ENCODE data around the gene AP5M1. TPM values are rescaled to one million over a fixed set of nuclear protein-coding genes. Genes with fewer than 3 reads are reported as not detected.
"Not testable (repeated sequence)": the region's sequence is repeated elsewhere in the genome, so short reads cannot be mapped to it uniquely, and the experiment has no call there.

The AP5M1 gene
- total RNA-seq, 1 experiment from 2014 or later, result 32.6 TPM

DNA sequence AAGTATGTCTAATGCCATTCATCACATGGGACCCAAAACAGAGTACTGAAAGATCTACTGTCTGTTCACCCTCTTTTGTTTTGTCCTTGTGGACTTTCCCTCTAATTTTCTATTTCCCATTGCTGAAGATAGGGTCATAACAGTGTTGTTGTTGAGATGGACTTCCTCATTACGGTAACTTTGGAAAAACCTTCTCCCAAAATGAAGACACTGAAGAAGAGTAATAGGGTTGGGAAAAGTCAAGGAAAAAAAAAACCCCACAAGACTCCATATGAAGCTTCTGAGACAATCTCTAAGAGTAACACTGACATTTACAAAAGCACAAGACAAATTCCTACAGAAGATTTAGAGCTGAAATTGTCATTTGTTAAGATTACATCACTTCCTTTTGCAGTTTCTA is 36.8 kb upstream of the AP5M1 start:
- no peak for DNase-seq (ENCODE audit: unreplicated experiment)
- ChIA-PET POLR2A (no interaction called here), CTCF (no interaction called here)
- BruUV-seq (replicated peaks), result no TSS peak
- Mint-ChIP-seq H3K4me3 (ENCODE audit: unreplicated experiment) (no peak overlapping the region), H3K4me1 (ENCODE audit: insufficient read depth, unreplicated experiment) (no peaks in the 10 kb centered on the region), H3K27me3 (ENCODE audit: insufficient read depth, unreplicated experiment) (no peaks in the 10 kb centered on the region), H3K36me3 (ENCODE audit: insufficient read depth, unreplicated experiment) (peaks cover 39% of the 10 kb centered on the region), H3K9me3 (ENCODE audit: unreplicated experiment) (no peaks in the 10 kb centered on the region), H3K27ac (ENCODE audit: low read depth, unreplicated experiment) (no peak overlapping the region)
- TF ChIP-seq, protein P1, sequence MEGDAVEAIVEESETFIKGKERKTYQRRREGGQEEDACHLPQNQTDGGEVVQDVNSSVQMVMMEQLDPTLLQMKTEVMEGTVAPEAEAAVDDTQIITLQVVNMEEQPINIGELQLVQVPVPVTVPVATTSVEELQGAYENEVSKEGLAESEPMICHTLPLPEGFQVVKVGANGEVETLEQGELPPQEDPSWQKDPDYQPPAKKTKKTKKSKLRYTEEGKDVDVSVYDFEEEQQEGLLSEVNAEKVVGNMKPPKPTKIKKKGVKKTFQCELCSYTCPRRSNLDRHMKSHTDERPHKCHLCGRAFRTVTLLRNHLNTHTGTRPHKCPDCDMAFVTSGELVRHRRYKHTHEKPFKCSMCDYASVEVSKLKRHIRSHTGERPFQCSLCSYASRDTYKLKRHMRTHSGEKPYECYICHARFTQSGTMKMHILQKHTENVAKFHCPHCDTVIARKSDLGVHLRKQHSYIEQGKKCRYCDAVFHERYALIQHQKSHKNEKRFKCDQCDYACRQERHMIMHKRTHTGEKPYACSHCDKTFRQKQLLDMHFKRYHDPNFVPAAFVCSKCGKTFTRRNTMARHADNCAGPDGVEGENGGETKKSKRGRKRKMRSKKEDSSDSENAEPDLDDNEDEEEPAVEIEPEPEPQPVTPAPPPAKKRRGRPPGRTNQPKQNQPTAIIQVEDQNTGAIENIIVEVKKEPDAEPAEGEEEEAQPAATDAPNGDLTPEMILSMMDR (IDR thresholded peaks at IDR 0.05; ENCODE audit: unreplicated experiment), result no peak
- intact Hi-C loops (cut with micrococcal nuclease), result no loop called here

DNA sequence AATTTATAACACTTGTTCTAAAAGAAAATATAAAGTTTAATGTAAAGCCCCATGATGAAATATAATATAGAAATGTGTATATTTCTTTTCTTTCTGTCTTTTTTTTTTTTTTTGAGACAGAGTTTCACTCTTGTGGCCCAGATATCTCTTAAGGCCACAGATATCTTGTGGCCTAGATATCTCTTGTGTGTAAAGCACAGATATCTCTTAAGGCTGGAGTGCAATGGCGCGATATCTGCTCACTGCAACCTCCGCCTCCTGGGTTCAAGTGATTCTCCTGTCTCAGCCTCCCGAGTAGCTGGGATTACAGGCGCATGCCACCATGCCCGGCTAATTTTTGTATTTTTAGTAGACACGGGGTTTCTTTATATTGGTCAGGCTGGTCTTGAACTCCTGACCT is 28.7 kb upstream of the AP5M1 start:
- CTCF ChIA-PET; H3K27ac Mint-ChIP-seq (ENCODE audit: low read depth, unreplicated experiment); POLR2A ChIA-PET; H3K9me3 Mint-ChIP-seq (ENCODE audit: unreplicated experiment); DNase-seq (ENCODE audit: unreplicated experiment); H3K4me1 Mint-ChIP-seq (ENCODE audit: insufficient read depth, unreplicated experiment); BruUV-seq (replicated peaks); intact Hi-C loops (cut with micrococcal nuclease); H3K27me3 Mint-ChIP-seq (ENCODE audit: insufficient read depth, unreplicated experiment); H3K4me3 Mint-ChIP-seq (ENCODE audit: unreplicated experiment): not testable (repeated sequence)
- peaks cover 28% of the 10 kb centered on the region for H3K36me3 Mint-ChIP-seq (ENCODE audit: insufficient read depth, unreplicated experiment)

DNA sequence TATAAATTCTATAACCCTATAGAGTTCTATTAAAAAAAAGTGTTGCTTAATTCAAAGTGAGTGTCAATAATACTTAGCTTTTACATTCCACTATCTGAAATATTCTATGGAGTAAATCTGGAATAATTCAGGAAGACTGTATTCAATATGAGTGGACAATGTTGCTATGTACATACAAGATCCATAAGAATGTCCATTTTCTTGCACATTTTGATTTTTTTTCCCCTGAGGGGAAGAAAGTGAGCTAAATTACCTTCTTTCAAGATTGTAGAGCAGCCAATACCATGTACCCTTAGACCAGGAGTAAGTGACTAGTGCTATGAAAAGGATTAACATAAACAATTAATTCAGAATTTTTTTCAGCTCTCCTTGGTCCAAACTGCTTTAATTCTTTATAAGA is 25.5 kb upstream of the AP5M1 start:
- TF ChIP-seq, protein P1 (IDR thresholded peaks at IDR 0.05; ENCODE audit: unreplicated experiment), result no peak
- Mint-ChIP-seq H3K27me3 (ENCODE audit: insufficient read depth, unreplicated experiment) (no peaks in the 10 kb centered on the region), H3K27ac (ENCODE audit: low read depth, unreplicated experiment) (no peak overlapping the region), H3K9me3 (ENCODE audit: unreplicated experiment) (no peaks in the 10 kb centered on the region), H3K4me3 (ENCODE audit: unreplicated experiment) (no peak overlapping the region), H3K36me3 (ENCODE audit: insufficient read depth, unreplicated experiment) (peaks cover 28% of the 10 kb centered on the region), H3K4me1 (ENCODE audit: insufficient read depth, unreplicated experiment) (no peaks in the 10 kb centered on the region)
- BruUV-seq (replicated peaks), result no TSS peak
- POLR2A ChIA-PET, result interaction anchor here (0.5 to 1.2 kb wide), 4 partner anchors 16 to 317 kb away, joined by 3 read pairs; no protein-coding TSS in a partner anchor
- CTCF ChIA-PET, result interaction anchor here (0.6 to 1.0 kb wide), 2 partner anchors 753 to 1973 kb away, joined by 3 read pairs; no protein-coding TSS in a partner anchor
- no peak for DNase-seq (ENCODE audit: unreplicated experiment)
- intact Hi-C loops (cut with micrococcal nuclease), result no loop called here

DNA sequence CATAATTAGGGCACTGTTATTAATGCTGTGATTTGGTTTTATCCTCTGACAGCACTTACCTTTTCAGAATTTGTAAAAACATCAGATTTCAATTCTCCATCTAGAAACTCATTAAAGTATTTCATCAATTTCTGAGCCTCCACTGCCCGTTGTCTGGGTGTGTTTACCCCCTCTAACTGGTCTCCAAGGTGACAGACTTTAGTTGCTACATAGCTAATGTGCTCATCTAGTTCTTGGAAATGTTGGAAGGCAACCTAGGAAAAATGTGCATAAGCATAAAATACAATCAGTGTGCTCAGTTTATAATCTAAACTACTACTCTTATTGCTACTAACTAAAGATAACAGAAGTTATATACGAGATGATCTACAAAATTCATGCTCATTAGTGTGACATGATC is 24.7 kb upstream of the AP5M1 start:
- H3K27ac Mint-ChIP-seq (ENCODE audit: low read depth, unreplicated experiment), result no peak overlapping the region
- POLR2A ChIA-PET, result interaction anchor here (0.5 to 1.2 kb wide), 3 partner anchors 15 to 25 kb away, joined by 3 read pairs; no protein-coding TSS in a partner anchor

More for the DNA sequence above, 24.7 kb upstream of the AP5M1 start:
- CTCF ChIA-PET, result no interaction called here
- Mint-ChIP-seq H3K27me3 (ENCODE audit: insufficient read depth, unreplicated experiment) (no peaks in the 10 kb centered on the region), H3K36me3 (ENCODE audit: insufficient read depth, unreplicated experiment) (peaks cover 22% of the 10 kb centered on the region), H3K4me3 (ENCODE audit: unreplicated experiment) (no peak overlapping the region), H3K9me3 (ENCODE audit: unreplicated experiment) (no peaks in the 10 kb centered on the region), H3K4me1 (ENCODE audit: insufficient read depth, unreplicated experiment) (no peaks in the 10 kb centered on the region)
- intact Hi-C loops (cut with micrococcal nuclease), result no loop called here
- DNase-seq (ENCODE audit: unreplicated experiment), result no peak
- BruUV-seq (replicated peaks), result no TSS peak
- TF ChIP-seq, protein P1 (IDR thresholded peaks at IDR 0.05; ENCODE audit: unreplicated experiment), result no peak

All from MCF 10A (cell line).